Activated CD8-positive, alpha-beta memory T cell treated with anti-CD3 and anti-CD28 coated beads, Interleukin-2, amount 50 U/mL, for 4 hours (primary cell): ENCODE data around the gene ERCC5.

ENCODE experiments used
- DNase-seq: peaks from one replicate; pipeline ENCODE4 v3.0.0-alpha.2; 2020

Gene ERCC5

DNA sequence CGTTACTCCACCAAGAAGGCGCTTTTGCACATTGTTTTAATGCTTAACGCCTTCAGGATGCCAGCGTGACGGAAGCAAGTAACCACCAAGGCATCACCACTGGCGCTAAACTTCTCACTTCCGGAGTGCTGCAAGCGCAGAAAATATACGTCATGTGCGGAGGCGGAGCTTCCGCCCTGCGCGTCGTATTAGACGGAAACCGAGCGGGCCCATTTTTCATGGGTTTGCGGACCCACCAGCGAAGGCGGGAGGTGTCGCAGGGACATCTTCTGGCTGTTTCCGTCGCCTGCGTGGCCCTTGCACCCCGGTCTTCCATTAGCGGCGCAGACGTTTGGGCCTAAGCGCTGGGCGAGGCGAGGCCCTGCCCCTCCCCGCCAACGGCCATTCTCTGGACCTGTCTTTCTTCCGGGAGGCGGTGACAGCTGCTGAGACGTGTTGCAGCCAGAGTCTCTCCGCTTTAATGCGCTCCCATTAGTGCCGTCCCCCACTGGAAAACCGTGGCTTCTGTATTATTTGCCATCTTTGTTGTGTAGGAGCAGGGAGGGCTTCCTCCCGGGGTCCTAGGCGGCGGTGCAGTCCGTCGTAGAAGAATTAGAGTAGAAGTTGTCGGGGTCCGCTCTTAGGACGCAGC, at the start of gene ERCC5:
Gene ERCC5, plus strand, starts transcription at position 403 of the 631 bp plus-strand sequence. CDS start 235 bp downstream, outside the sequence.
- DNase-seq = peak; percentile 95

DNA sequence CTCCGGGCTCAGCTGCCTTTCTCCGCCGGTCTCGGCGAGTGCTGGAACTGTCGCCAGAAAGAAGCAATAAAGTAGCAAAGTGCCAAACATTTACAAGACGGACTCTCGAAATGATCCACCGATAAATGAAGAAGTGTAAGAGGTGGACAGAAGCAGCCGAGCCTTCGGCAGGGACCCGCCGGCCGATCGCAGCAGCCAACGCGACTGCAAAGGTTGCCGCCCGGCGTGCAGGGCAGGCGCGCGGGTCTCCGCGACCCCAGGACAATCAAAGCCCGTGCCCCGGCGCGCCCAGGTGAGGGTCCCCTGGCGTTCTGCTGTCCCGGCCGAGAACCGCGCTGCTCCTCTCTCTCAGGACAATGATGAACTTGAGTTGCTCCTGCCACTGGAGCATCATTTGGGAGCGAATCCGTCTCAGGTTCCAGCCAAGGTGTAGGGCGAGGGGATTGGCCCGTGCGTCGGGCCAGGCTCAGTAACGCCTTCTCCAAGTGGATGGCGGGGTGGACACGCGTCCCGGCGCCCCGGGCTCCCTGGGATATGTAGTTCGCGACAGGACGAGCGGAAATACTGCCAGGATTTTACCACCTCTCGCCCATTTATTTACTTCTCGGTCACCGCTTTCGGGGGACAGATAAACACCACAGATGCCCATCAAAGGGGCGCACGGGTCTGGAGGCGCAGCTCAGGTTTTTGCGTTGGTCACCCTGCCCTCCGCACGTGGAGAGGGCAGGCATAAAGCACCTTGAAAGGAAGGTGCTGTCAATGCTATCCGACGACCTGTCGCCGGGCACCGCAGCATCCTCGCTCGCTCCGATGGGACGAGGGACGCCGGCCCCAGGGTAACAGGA, 47.0 kb upstream of the ERCC5 start, which contains the start of the genes BIVM and POGLUT2:
Gene BIVM, plus strand, starts transcription at position 539 of the 845 bp plus-strand sequence. CDS start 8,149 bp downstream, outside the sequence.
Gene POGLUT2, minus strand, starts transcription at position 396 of the 845 bp plus-strand sequence. Its CDS starts 306 bp downstream, at position 90.
- DNase-seq = peak; percentile 67

DNA sequence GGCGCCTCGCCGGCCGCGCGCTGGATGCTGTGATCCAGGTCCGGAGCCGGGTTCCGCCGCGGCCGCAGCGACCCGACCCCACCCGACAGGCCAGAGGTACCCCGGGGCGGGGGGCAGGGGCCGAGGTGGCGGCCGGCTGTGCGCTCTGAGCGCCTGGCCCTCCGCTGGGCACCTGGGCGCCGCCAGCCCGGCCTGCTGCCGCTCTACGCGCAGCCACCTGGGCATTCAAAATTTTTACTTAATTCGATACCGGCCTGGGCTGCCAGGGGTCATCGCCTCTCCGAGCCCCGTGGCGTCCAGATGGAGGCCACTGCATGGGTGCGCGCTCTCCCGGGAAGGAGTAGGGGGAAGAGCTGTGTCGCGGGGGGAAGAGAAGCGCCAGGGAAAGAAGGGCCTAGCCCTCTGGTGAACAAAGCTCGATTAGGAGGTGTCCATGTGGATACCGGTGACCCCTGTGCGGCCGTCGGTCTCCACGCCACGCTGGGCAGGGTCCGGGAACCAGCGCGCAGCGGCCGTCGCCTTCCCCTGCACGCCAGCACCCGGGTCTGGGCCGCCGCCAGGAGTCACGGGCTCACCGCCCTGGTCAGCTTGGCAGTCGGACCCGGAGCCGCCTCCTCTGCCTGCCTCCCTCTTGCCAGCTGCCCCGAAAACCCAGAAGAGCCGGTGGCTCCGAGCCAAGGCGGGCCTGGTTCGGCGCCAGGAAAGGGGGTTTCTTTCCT, 46.2 kb upstream of the ERCC5 start:
- peak; percentile 18 for DNase-seq

DNA sequence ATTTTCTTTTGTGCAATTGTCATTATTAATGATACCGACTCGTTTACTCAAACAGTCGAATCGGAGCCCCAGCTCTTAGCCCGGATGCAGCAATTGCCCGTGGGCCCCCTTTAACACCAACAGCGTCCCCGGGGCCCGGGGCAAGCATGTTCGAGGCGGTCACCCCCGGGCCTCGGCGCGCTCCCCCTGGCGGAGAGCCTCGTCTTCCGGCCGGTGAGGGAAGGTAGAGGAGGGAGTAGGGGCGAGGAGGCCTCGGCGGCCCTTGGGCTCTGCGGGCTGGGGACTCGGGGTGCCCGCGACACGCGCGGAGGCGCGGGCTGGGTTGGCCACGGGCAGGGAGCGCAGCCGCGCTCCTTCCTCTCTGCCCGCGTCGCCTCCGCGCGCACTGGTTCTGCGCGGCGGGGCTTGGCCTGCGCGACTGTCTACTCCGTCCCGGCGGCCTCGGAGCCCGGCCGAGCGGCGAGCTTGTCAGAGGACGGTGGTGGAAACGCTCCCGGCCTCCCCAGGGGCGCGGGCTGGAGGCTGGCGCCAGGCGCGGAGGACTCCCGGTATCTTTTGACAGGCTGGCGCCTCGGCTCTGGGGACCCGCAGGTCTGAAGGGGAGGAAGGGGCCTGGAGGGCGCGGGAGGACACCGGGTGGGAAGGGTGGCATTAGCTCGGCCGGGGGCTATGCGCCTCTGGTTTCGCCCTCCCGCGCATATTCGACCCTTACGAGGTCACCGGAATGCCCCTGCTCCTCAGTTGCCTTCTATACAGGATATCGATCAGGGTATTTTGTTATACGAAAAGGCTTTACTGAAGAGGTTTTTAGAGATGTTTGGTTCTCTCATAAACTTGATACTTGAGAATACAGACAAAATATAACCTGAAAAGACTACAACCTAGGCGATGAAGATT, 45.4 kb upstream of the ERCC5 start:
- DNase-seq = peak; percentile 85

DNA sequence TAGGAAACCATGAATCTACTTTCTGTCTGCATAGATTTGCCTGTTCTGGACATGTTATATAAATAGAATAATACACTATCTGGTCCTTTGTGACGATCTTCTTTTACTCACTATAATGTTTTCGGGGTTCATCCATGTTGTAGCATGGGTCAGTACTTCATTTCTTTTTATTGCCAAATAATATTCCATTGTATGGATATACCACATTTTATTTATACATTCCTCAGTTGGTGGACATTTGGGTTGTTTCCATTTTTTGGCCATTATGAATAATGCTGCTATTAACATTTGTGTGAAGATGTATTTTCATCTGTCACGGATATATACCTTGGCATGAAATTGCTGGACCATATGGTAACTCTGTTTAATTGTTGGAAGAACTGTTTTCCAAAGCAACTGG, 40.2 kb upstream of the ERCC5 start:
- no peak for DNase-seq

DNA sequence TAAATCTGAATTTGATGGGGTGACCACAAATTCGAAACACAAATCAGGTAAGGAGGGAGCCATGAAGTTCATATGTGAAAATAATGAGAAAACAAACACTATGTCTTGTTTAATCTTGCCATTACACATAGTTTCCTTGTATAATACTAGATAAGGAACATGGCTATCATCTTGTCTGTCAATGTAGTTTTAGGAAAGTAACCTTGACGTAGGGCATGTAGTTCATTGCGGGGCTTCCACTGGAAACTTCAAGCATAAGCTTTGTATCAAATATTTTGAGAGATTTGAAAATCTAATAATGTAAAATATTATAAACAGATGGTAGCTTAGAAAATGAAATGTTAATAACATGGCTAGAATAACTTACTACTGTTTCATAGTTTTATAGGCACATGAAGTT, 38.1 kb upstream of the ERCC5 start:
- no peak for DNase-seq

DNA sequence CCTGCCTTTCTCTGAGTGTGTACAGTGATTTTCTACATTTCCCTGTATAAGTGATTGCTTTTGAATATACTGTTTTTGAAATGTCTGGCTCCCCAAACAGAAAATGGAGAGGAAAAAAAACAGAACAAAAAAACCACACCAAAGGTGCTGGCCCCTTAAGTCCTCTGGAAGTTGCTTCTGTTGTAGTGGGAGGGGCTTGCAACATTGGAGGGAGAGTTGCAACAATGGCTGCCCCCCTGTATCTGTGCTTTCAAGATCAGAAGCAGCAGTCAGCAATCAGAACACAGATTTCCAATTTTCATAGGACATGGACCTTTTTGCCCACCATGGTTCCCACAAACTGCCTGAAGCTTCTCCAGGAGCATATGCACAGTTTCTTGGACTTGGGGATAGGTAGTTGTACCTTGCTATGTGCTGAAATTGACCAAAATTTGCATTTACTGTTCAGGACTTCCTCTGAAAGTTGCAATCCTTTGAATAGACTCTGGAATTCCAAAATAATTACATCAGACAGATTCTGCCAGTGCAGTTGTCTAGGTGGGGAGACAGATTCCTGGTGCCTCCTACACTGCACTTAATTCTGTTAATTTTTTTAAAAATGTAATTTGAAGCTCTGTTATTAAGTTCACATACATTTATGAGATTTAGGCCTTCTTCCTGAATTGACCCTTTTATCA, 33.1 kb upstream of the ERCC5 start:
- no peak for DNase-seq

DNA sequence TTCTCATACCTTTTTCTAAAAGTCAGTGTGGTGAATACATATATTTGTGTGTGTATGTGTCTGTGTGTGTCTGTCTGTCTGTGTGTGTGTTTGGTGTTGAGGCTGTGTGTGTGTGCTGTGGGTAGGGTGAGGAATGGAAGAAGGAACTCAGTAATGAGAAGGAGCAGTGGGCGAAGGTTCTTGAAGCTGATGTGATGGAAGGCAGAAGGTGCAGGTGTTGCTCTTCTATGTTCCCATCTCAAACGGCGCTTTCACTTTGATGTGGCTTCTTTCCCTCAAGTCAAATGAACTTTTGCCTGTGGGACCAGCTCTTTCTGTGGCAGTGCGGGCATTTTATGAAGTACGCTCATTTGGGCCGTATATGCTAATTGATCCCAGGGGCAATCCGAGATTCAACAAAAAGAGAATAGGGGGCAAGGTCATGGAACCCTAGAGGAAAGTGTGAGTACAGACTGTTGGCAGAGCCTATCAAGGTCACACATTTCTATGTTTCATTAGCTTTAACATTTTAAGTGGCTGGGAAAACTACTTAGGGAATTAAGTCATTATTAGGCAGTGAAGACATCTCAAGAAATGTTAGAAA, 31.7 kb upstream of the ERCC5 start:
- DNase-seq = no peak

DNA sequence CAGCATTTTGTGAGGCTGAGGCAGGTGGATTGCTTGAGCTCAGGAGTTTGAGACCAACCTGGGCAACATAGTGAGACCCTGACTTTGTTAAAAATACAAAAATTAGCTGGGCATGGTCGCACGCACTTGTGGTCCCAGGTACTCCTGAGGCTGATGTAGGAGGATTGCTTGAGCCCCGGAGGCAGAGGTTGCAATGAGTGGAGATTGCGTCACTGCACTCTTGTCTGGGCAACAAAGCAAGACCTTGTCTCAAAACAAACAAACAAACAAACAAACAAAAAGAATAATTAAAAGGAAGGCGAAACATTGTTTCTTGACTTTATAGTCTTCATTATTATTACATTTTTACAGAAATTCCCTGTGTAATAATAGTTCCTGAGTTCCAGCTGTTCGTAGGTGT, 31.0 kb upstream of the ERCC5 start:
- no peak for DNase-seq

DNA sequence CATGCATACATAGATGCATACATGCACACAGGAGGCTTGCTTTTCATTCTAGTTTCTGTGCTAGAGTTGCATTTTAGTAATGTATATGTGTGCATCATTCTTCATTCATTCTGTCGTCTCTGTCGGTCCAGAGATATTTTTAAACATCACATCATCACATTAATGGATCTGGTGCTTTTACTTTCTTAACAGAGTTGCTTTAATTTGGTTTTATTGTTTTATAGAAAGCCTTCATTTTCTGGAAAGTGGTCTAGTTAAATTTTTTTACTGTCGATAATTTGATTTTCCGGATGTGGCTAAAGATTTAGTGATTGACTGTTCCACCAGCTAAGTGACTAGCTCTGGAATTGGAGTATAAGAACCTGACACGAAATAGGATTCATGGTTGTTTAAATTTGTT, 30.0 kb upstream of the ERCC5 start:
- DNase-seq = no peak

DNA sequence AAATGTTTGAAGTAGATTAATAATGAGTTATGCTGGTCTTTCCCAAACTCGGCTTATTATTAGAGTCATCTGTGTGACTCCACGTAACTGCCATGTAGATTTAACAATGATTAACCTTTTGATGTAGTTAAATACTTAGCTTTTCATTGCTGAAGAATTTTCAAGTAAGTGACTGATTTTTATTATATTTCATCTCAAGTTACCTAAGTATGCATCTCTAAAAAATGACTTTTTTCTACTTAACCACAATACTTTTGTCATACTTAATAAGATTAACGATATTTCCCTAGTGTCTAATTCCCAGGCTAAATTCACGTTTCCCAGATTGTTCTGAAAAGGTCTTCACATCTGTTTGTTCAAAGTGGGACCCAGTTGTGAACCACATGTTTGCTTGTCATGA, 29.1 kb upstream of the ERCC5 start:
- DNase-seq = no peak

DNA sequence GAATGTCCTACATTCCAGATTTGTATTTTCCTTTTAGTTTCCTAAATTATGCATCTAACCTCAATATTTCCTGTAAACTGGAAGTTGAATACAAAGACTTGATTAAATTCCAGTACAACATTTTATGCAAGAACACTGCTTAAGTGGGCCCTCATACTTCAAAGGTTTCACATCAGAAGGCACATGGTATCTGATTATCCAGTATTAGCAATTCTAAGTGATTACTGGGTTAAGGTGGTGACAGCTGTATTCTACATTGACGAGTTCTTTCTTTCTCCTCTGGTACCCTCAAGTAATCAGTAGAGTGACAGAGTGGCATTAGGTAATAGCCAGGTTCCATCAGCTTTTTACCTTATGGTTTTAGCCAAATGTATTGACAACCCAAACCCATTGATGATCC, 28.6 kb upstream of the ERCC5 start:
- DNase-seq = no peak

DNA sequence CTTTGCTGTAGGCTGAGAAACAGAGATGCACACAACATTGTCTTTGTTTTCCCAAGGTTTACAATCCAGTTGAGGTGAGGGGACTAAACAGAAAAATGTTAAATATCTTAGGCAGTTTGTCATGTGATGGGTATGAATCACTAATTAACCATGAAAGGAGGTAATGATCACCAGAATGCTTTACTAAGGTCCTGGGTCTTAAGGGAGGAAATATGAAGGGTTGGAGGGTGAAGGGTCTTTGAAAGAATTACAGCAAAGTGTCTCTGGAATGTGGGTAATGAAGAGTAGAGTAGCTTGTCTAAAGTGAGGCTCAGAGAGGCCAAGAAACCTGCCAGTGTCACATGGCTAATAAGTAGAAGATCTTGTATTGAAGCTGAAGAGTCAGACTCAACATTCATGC, 27.9 kb upstream of the ERCC5 start:
- DNase-seq = no peak

DNA sequence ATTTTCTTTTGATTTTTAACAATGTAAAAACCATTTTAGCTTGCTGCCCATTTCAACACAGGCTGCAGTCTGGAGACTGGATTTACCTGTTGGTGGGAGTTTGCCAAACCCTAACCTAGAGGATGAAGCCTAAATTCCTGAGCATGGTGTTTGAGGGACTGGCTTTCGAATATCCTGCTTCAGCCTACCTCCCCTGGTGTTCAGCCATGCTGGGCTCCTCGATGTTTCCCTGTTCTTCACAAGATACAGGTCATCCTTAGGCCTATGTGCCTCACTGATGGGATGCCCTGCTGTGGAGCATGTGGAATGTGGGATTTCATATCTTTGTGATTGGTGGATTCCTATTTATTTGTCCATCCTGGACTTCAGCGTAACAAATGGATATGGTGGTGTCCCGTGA, 20.4 kb upstream of the ERCC5 start:
- DNase-seq = no peak

DNA sequence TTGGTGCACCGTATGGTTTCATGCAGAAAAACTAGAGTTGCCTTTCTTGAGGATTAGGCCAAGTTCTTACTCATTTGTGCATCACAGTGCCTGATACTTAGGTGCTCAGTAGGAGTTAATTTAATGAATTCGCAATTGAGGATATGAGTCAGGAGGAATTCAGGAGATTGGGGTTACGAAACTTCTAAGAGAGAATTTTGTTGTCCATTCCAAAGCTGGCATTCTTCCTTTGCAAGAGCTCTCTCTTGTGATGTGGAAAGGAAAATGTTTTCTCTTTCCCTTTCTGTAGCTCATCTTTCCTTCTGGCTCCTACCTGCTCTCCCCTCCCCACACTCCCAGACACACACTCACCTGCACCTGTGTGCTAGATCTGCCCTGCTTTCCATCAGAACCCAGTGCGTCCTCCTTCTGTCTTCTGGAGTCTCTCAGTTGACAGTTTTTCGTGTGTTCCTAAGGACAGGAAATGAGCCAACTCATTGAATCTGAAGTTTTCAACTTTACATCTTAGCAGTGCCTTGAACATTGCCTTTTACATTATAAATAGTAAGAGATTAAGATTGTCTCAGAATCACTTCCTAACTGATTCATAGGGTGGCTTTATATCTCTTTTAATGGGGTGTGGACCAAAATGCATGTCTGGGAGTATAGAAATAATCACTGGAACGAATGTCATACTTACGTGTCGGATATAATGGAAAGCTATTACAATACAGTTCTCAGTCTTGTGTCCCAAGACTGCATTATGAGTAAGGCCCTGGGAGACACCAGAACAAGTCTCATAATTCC, 19.7 kb upstream of the ERCC5 start:
- no peak for DNase-seq

DNA sequence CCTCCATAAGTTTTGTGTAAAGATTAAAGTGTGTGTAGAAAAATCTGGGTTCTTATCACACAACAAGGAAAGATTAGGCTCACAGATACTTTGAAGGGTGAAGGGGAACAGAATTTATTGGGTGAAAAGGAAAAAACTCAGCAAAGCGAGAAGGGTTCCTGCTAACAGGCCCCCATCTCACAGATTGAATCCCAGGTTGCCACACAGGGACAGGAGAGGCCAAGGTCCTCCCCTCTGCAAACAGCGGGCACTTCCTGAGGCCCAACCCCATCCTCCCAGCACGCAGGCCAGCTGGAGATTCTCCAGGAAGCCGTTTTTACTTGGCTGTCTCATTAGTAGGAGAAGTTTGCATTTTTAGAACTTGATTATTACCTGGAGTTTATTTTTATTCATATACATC, 15.2 kb upstream of the ERCC5 start:
- DNase-seq = no peak

DNA sequence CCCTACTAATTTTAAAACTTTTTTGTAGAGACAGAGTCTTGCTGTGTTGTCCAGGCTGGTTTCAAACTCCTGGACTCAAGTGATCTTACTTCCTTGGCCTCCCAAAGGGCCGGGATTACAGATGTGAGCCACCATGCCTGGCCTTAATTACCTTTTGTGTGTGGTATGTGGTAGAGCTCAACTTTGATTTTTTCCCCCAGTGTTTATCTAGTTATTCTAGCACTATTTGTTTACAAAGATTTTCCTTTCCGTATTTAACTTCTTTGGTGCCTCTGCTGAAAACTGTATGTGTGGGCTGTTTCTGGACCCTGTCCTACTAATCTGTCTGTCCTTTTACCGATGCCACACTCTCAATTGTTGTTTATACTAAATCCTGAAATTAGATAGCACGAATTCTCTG, 9.4 kb upstream of the ERCC5 start:
- DNase-seq = no peak

DNA sequence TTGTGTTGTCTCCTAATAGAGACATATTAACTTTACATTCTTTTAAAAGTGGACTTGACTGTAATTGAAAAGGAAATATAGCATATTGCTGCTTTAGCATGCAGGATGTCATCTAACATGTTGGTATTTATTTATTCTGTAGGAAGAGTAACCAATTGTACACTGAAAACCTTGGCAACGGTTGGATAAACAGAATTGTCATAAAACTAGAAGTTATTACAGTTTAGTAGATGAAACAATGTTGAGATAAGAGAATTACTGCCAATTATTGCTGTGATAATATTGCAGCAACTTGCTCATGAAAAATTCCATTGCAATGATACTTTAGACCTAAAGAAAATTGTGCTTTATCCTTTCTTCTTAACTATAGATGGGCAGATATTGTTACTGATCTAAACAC, 7.6 kb upstream of the ERCC5 start:
- no peak for DNase-seq

DNA sequence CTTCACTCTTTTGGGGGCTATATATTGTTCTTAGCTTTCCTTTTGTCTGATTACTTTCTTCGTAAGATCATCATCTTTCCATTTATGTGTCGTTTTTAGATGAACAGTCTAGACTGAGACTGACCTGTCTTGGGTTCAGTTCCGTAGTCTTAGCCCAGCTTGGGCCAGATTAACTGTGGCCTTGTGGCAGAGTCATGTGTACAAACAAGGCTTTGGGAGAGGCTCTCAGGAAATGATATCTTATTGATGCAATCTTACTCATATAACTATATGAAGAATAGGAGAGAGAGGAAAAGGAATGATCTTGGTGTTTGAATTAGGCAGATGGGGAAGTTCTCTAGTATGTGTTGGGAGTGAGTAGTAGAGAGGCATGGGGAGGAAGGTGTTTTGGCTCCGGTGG, 6.8 kb upstream of the ERCC5 start:
- no peak for DNase-seq

DNA sequence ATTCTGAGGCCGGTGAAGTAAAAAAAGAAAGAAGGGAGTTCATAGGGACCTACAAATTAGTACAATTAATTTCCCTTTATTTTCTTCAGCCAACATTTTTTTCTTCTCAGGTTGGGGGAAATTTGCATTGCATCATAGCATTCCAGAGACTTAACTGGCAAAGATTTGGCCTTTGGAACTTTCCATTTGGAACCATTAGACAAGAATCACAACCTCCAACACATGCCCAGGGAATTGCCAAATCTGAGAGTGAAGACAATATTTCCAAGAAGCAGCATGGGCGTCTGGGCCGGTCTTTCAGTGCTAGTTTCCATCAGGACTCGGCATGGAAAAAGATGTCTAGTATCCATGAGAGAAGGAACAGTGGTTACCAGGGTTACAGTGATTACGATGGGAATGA, 6.4 kb upstream of the ERCC5 start:
- DNase-seq = no peak

DNA sequence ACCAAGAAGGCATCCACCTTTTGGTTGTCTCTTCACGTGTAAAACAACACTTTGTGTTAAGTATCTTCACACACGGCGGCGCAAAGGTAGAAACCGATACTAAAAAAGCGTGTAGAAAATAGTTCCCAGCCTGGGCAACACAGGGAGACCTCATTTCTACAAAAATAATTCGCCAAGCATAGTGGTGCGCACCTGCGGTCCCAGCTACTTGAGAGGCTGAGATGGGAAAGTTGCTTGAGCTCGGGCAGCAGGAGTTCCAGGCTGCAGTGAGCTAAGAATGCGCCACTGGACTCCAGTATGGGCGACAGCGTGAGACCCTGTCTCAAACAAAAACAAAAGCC, 573 bp upstream of the ERCC5 start:
- no peak for DNase-seq
